H1 (cell line): ENCODE data around the gene RPL3. TPM values are rescaled to one million over a fixed set of nuclear protein-coding genes. Genes with fewer than 3 reads are reported as not detected.

Source experiments
- CHD1 ChIP-seq: IDR thresholded peaks from 2 replicates; pipeline ENCODE4 v1.6.1; 2012; ENCODE audit warnings: low read depth, low read length, improper control_type of control experiment
- polyA plus RNA-seq, 7 experiments: library from polyadenylated mRNA; depleted of rRNA in 3 of 7; stranded (reverse) in 5 of 7; unstranded in 2 of 7; fragments of >200 nt in 5 of 7; fragments of 200-250 nt in 2 of 7; gene quantifications; 1 replicate in 5 of 7; 2 replicates in 1 of 7; 4 replicates in 1 of 7; pipeline versions ENCODE4 v1.2.1 to v1.2.3, GENCODE V29; 2011 to 2013; ENCODE audit warnings: missing spikeins in 2 of 7, mixed read lengths in 2 of 7
- total RNA-seq: library from RNA; stranded (reverse); fragmentation: NEBNext Ultra II Directional; extraction: Animal tissue kit (Norgen Biotek cat#: 25700); gene quantifications from 2 replicates; pipeline ENCODE4 v1.2.1, GENCODE V29; 2021

Gene RPL3
- total and polyA plus RNA-seq, 2 of the 8 experiments (the other 6 are each of a cell fraction or from before 2014, with no cell fraction given) = 2,865 to 5,466 TPM

- no peak for TF ChIP-seq CHD1
Observed at GRCh38 chr22:39365492-39365780, 46.0 kb upstream of the RPL3 start (continued).
